Neuron (in vitro differentiated cells): ENCODE measurements around the gene SLC2A9.

Experiments
- H2AFZ ChIP-seq: one replicate; pipeline ENCODE4 v1.6.1; 2013; ENCODE audit warnings: low read depth, mild to moderate bottlenecking, inconsistent platforms, low read length, moderate library complexity
- H3K27me3 ChIP-seq: one replicate; pipeline ENCODE4 v1.6.1; 2013; ENCODE audit warnings: low read length; ENCODE audit not compliant: insufficient read depth
- H3K36me3 ChIP-seq: one replicate; pipeline ENCODE4 v1.6.1; 2013; ENCODE audit warnings: low read length; ENCODE audit not compliant: insufficient read depth
- H3K4me1 ChIP-seq: one replicate; pipeline ENCODE4 v1.6.1; 2013; ENCODE audit warnings: low read length; ENCODE audit not compliant: insufficient read depth
- H3K4me3 ChIP-seq: 2 replicates; pipeline ENCODE4 v1.5.1; 2013; ENCODE audit warnings: mild to moderate bottlenecking, low read length, moderate library complexity
- H3K9me3 ChIP-seq: one replicate; pipeline ENCODE4 v1.6.1; 2013; ENCODE audit warnings: low read length

The SLC2A9 gene

GRCh38 chr4:10053635-10054453 lies 32.5 kb upstream of the SLC2A9 start:
- H3K36me3 ChIP-seq = no peaks in the 10 kb centered on the region
- H3K4me1 ChIP-seq = peaks cover 32% of the 10 kb centered on the region
- H3K4me3 ChIP-seq = no peak overlapping the region
- no peaks in the 10 kb centered on the region for H3K9me3 ChIP-seq
- H2AFZ ChIP-seq = no peak overlapping the region
- H3K27me3 ChIP-seq = no peaks in the 10 kb centered on the region

GRCh38 chr4:10051517-10052135 lies 30.3 kb upstream of the SLC2A9 start:
- H2AFZ ChIP-seq = no peak overlapping the region
- H3K27me3 ChIP-seq = no peaks in the 10 kb centered on the region
- no peaks in the 10 kb centered on the region for H3K9me3 ChIP-seq
- H3K36me3 ChIP-seq = no peaks in the 10 kb centered on the region
- no peak overlapping the region for H3K4me3 ChIP-seq
- peaks cover 34% of the 10 kb centered on the region for H3K4me1 ChIP-seq

GRCh38 chr4:10050721-10051120 lies 29.4 kb upstream of the SLC2A9 start:
- H3K9me3 ChIP-seq = no peaks in the 10 kb centered on the region
- H3K4me1 ChIP-seq = peaks cover 34% of the 10 kb centered on the region
- H3K27me3 ChIP-seq = no peaks in the 10 kb centered on the region
- no peaks in the 10 kb centered on the region for H3K36me3 ChIP-seq
- H2AFZ ChIP-seq = no peak overlapping the region
- H3K4me3 ChIP-seq = no peak overlapping the region

GRCh38 chr4:10050261-10050661 lies 29.0 kb upstream of the SLC2A9 start:
- H3K4me3 ChIP-seq = no peak overlapping the region
- H3K36me3 ChIP-seq = no peaks in the 10 kb centered on the region
- no peak overlapping the region for H2AFZ ChIP-seq
- no peaks in the 10 kb centered on the region for H3K27me3 ChIP-seq
- no peaks in the 10 kb centered on the region for H3K9me3 ChIP-seq
- H3K4me1 ChIP-seq = peaks cover 34% of the 10 kb centered on the region

- no peaks in the 10 kb centered on the region for H3K36me3 ChIP-seq
- no peaks in the 10 kb centered on the region for H3K9me3 ChIP-seq
- no peak overlapping the region for H3K4me3 ChIP-seq
- no peaks in the 10 kb centered on the region for H3K27me3 ChIP-seq
- no peak overlapping the region for H2AFZ ChIP-seq
- H3K4me1 ChIP-seq = peaks cover 33% of the 10 kb centered on the region
Measured at GRCh38 chr4:10048941-10049697, 27.8 kb upstream of the SLC2A9 start.

GRCh38 chr4:10047967-10048366 lies 26.7 kb upstream of the SLC2A9 start:
- H3K4me3 ChIP-seq = no peak overlapping the region
- peaks cover 29% of the 10 kb centered on the region for H3K4me1 ChIP-seq
- no peaks in the 10 kb centered on the region for H3K36me3 ChIP-seq
- no peaks in the 10 kb centered on the region for H3K27me3 ChIP-seq
- H2AFZ ChIP-seq = no peak overlapping the region
- H3K9me3 ChIP-seq = no peaks in the 10 kb centered on the region

- Histone ChIP-seq H3K36me3 (no peaks in the 10 kb centered on the region), H3K27me3 (no peaks in the 10 kb centered on the region), H3K4me1 (peaks cover 28% of the 10 kb centered on the region), H2AFZ (no peak overlapping the region), H3K4me3 (no peak overlapping the region), H3K9me3 (no peaks in the 10 kb centered on the region)
Measured at GRCh38 chr4:10046471-10046870, 25.2 kb upstream of the SLC2A9 start.

GRCh38 chr4:10045481-10045880 lies 24.2 kb upstream of the SLC2A9 start:
- Histone ChIP-seq H3K4me1 (peaks cover 18% of the 10 kb centered on the region), H3K4me3 (no peak overlapping the region), H3K9me3 (no peaks in the 10 kb centered on the region), H3K27me3 (no peaks in the 10 kb centered on the region), H3K36me3 (no peaks in the 10 kb centered on the region), H2AFZ (no peak overlapping the region)

GRCh38 chr4:10041036-10041435 lies 19.7 kb upstream of the SLC2A9 start:
- H3K9me3 ChIP-seq = no peaks in the 10 kb centered on the region
- H3K36me3 ChIP-seq = no peaks in the 10 kb centered on the region
- no peak overlapping the region for H2AFZ ChIP-seq
- no peak overlapping the region for H3K4me3 ChIP-seq
- H3K27me3 ChIP-seq = peaks cover 3% of the 10 kb centered on the region
- no peaks in the 10 kb centered on the region for H3K4me1 ChIP-seq

- peaks cover 3% of the 10 kb centered on the region for H3K27me3 ChIP-seq
- H2AFZ ChIP-seq = no peak overlapping the region
- no peaks in the 10 kb centered on the region for H3K4me1 ChIP-seq
Measured at GRCh38 chr4:10040049-10040892, 19.0 kb upstream of the SLC2A9 start.

GRCh38 chr4:10036807-10037342 lies 15.6 kb upstream of the SLC2A9 start:
- peaks cover 5% of the 10 kb centered on the region for H3K4me1 ChIP-seq
- H2AFZ ChIP-seq = no peak overlapping the region
- no peaks in the 10 kb centered on the region for H3K9me3 ChIP-seq
- H3K36me3 ChIP-seq = no peaks in the 10 kb centered on the region
- peaks cover 3% of the 10 kb centered on the region for H3K27me3 ChIP-seq
- H3K4me3 ChIP-seq = no peak overlapping the region

More at GRCh38 chr4:10040049-10040892, 19.0 kb upstream of the SLC2A9 start:
- Histone ChIP-seq H3K36me3 (no peaks in the 10 kb centered on the region), H3K4me3 (no peak overlapping the region), H3K9me3 (no peaks in the 10 kb centered on the region)

GRCh38 chr4:10035130-10035529 lies 13.8 kb upstream of the SLC2A9 start:
- Histone ChIP-seq H3K9me3 (no peaks in the 10 kb centered on the region), H3K27me3 (peaks cover 3% of the 10 kb centered on the region), H3K4me3 (no peak overlapping the region), H3K4me1 (peaks cover 18% of the 10 kb centered on the region), H2AFZ (no peak overlapping the region), H3K36me3 (no peaks in the 10 kb centered on the region)
